HG02981 (cell line): ENCODE measurements around the gene FIS1.
"Not testable (repeated sequence)": the region's sequence is repeated elsewhere in the genome, so short reads cannot be mapped to it uniquely, and the experiment has no call there.

Source experiments
- ATAC-seq: cut with Tn5 transposase; IDR thresholded peaks from one replicate; pipeline ENCODE4 v1.9.1; 2021; ENCODE audit warnings: mild to moderate bottlenecking, moderate library complexity; ENCODE audit not compliant: unreplicated experiment

The FIS1 gene

GRCh38 chr7:101206665-101207042 is 38.2 kb downstream of the FIS1 start:
- no peak for ATAC-seq

- ATAC-seq: no peak
These were observed 38.8 kb downstream of the FIS1 start for GRCh38 chr7:101205901-101206664.

GRCh38 chr7:101203740-101204738 is 40.8 kb downstream of the FIS1 start:
- ATAC-seq: not testable (repeated sequence)

- ATAC-seq: no peak
These were observed 42.3 kb downstream of the FIS1 start for GRCh38 chr7:101202603-101202918.

- ATAC-seq: no peak
These were observed 42.9 kb downstream of the FIS1 start for GRCh38 chr7:101201695-101202602.

GRCh38 chr7:101200862-101201599 is 43.9 kb downstream of the FIS1 start, which contains the start of gene MOGAT3:
MOGAT3 (minus strand) TSS chr7:101201036; CDS start chr7:101200854, 182 bp downstream.
- ATAC-seq: no peak

- no peak for ATAC-seq
These were observed 44.4 kb downstream of the FIS1 start for GRCh38 chr7:101200504-101200861.

GRCh38 chr7:101199522-101199921 is 45.4 kb downstream of the FIS1 start:
- not testable (repeated sequence) for ATAC-seq

- no peak for ATAC-seq
These were observed 46.4 kb downstream of the FIS1 start for GRCh38 chr7:101198476-101198875.

GRCh38 chr7:101197991-101198390 is 46.9 kb downstream of the FIS1 start:
- ATAC-seq: no peak

GRCh38 chr7:101195884-101196283 is 49.0 kb downstream of the FIS1 start:
- ATAC-seq: no peak
